Nephron progenitor cell (in vitro differentiated cells): ENCODE measurements around the gene PLIN4.
A peak's percentile ranks its signal among the peaks of the same experiment; 100 is the strongest.
"Not testable (repeated sequence)": the region's sequence is repeated elsewhere in the genome, so short reads cannot be mapped to it uniquely, and the experiment has no call there.

Source experiments
- DNase-seq: peaks from one replicate; pipeline ENCODE4 v3.0.0; 2021
- H3K27ac Mint-ChIP-seq: 2 replicates; pipeline ENCODE4 v1.8.0; 2021; ENCODE audit warnings: mild to moderate bottlenecking, moderate library complexity, mixed read lengths
- H3K27me3 Mint-ChIP-seq: 2 replicates; pipeline ENCODE4 v1.8.0; 2021; ENCODE audit warnings: mild to moderate bottlenecking, low read depth, mixed read lengths; ENCODE audit not compliant: poor library complexity
- H3K36me3 Mint-ChIP-seq: 2 replicates; pipeline ENCODE4 v1.8.0; 2021; ENCODE audit warnings: low read depth, mixed read lengths
- H3K4me1 Mint-ChIP-seq: 2 replicates; pipeline ENCODE4 v1.8.0; 2021; ENCODE audit warnings: mixed read lengths
- H3K4me3 Mint-ChIP-seq: 2 replicates; pipeline ENCODE4 v1.8.0; 2021; ENCODE audit warnings: mild to moderate bottlenecking, moderate library complexity, mixed read lengths
- H3K9me3 Mint-ChIP-seq: 2 replicates; pipeline ENCODE4 v1.8.0; 2021; ENCODE audit warnings: mild to moderate bottlenecking, moderate library complexity, mixed read lengths
- TF ChIP-seq, protein P1 (sequence below): fragments of 200-600 bp; sonication (generic); IDR thresholded peaks from 2 replicates; pipeline ENCODE4 v1.5.0; 2021; ENCODE audit warnings: antibody characterized with exemption

The PLIN4 gene

GRCh38 chr19:4518345-4519171 is at the start of gene PLIN4:
Gene PLIN4 (minus strand): TSS chr19:4518486. CDS start chr19:4518272, 214 bp downstream.
- no peaks in the 10 kb centered on the region for H3K36me3 Mint-ChIP-seq
- H3K4me3 Mint-ChIP-seq: peak within 1 kb of the TSS; percentile 18
- peaks cover 14% of the 10 kb centered on the region for H3K27me3 Mint-ChIP-seq
- peaks cover 3% of the 10 kb centered on the region for H3K9me3 Mint-ChIP-seq
- TF ChIP-seq, protein P1, sequence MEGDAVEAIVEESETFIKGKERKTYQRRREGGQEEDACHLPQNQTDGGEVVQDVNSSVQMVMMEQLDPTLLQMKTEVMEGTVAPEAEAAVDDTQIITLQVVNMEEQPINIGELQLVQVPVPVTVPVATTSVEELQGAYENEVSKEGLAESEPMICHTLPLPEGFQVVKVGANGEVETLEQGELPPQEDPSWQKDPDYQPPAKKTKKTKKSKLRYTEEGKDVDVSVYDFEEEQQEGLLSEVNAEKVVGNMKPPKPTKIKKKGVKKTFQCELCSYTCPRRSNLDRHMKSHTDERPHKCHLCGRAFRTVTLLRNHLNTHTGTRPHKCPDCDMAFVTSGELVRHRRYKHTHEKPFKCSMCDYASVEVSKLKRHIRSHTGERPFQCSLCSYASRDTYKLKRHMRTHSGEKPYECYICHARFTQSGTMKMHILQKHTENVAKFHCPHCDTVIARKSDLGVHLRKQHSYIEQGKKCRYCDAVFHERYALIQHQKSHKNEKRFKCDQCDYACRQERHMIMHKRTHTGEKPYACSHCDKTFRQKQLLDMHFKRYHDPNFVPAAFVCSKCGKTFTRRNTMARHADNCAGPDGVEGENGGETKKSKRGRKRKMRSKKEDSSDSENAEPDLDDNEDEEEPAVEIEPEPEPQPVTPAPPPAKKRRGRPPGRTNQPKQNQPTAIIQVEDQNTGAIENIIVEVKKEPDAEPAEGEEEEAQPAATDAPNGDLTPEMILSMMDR: no peak
- no peak for DNase-seq
- no peak within 1 kb of the TSS for H3K27ac Mint-ChIP-seq
- H3K4me1 Mint-ChIP-seq: peaks cover 5% of the 10 kb centered on the region

GRCh38 chr19:4567584-4568071 is 49.3 kb upstream of the PLIN4 start:
- Mint-ChIP-seq H3K27ac (peak overlapping the region; percentile 34), H3K4me1 (peaks cover 19% of the 10 kb centered on the region), H3K9me3 (no peaks in the 10 kb centered on the region), H3K27me3 (peaks cover 14% of the 10 kb centered on the region), H3K4me3 (no peak overlapping the region), H3K36me3 (no peaks in the 10 kb centered on the region)
- TF ChIP-seq, protein P1: peak; percentile 84
- DNase-seq: peak; percentile 84

GRCh38 chr19:4566402-4567051 is 48.2 kb upstream of the PLIN4 start:
- H3K36me3 Mint-ChIP-seq: no peaks in the 10 kb centered on the region
- H3K9me3 Mint-ChIP-seq: no peaks in the 10 kb centered on the region
- peaks cover 13% of the 10 kb centered on the region for H3K27me3 Mint-ChIP-seq
- TF ChIP-seq, protein P1: no peak
- no peak overlapping the region for H3K27ac Mint-ChIP-seq
- no peak for DNase-seq
- H3K4me3 Mint-ChIP-seq: no peak overlapping the region
- peaks cover 24% of the 10 kb centered on the region for H3K4me1 Mint-ChIP-seq

GRCh38 chr19:4563562-4563961 is 45.3 kb upstream of the PLIN4 start:
- not testable (repeated sequence) for H3K4me3 Mint-ChIP-seq, H3K9me3 Mint-ChIP-seq, H3K36me3 Mint-ChIP-seq, DNase-seq, H3K27me3 Mint-ChIP-seq
- Mint-ChIP-seq H3K27ac (peak overlapping the region; percentile 72), H3K4me1 (peaks cover 16% of the 10 kb centered on the region)

DNA sequence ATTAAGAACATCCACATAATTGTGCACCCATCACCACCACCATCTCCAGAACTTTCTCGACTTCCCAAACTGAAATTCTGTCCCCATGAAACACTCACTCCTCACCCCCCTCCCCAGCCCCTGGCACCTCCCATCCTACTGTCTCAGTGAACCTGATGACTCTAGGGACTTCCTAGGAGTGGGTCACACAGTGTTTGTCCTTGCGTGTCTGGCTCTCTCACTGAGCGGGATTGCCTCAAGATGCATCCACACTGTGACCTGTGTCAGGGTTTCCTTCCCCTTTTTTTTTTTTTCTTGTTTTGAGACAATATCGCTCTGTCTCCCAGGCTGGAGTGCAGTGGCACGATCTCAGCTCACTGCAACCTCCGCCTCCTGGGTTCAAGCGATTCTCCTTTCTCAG is 43.8 kb upstream of the PLIN4 start:
- not testable (repeated sequence) for H3K4me1 Mint-ChIP-seq, H3K4me3 Mint-ChIP-seq, DNase-seq, H3K27me3 Mint-ChIP-seq, H3K36me3 Mint-ChIP-seq, H3K9me3 Mint-ChIP-seq
- H3K27ac Mint-ChIP-seq: peak overlapping the region; percentile 80

GRCh38 chr19:4559569-4559968 is 41.3 kb upstream of the PLIN4 start, which contains the start of gene SEMA6B:
Gene SEMA6B (minus strand): TSS chr19:4559684. CDS start chr19:4558457, 1,227 bp downstream.
- DNase-seq: no peak
- peaks cover 11% of the 10 kb centered on the region for H3K36me3 Mint-ChIP-seq

More at GRCh38 chr19:4559569-4559968, 41.3 kb upstream of the PLIN4 start, which contains the start of gene SEMA6B:
- no peak within 1 kb of the TSS for H3K4me3 Mint-ChIP-seq
- H3K27ac Mint-ChIP-seq: no peak within 1 kb of the TSS
- TF ChIP-seq, protein P1: no peak
- peaks cover 11% of the 10 kb centered on the region for H3K27me3 Mint-ChIP-seq
- H3K4me1 Mint-ChIP-seq: peaks cover 8% of the 10 kb centered on the region
- H3K9me3 Mint-ChIP-seq: no peaks in the 10 kb centered on the region
